GM12874 (cell line): Measurements from ENCODE around the gene CITED2.

Experiments used
- CTCF ChIP-seq: IDR thresholded peaks from 2 replicates; pipeline ENCODE4 v1.5.1; 2011; ENCODE audit warnings: low read depth, mild to moderate bottlenecking, control low read depth, low read length, moderate library complexity; ENCODE audit not compliant: insufficient read depth

CITED2 gene

DNA sequence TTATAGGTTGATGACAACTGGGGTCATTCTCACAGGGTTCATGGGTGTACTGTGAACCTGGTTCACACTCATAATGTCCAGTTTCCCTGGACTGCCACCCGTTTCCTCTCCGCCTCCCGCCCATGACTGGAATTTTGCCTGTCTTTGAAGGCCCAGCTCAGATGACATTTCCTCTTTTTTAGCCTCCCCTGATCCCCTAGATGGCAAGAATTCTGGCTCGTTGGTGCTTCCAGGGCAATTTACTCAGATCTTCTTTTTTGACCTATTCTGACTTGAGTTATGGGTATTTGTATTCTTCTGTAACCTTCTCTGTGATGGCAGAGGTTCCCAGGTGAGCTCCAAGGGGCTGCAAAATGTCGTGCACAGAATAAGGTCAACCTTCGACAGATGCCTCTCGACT is 5.7 kb upstream of the CITED2 start:
- no peak for TF ChIP-seq CTCF

DNA sequence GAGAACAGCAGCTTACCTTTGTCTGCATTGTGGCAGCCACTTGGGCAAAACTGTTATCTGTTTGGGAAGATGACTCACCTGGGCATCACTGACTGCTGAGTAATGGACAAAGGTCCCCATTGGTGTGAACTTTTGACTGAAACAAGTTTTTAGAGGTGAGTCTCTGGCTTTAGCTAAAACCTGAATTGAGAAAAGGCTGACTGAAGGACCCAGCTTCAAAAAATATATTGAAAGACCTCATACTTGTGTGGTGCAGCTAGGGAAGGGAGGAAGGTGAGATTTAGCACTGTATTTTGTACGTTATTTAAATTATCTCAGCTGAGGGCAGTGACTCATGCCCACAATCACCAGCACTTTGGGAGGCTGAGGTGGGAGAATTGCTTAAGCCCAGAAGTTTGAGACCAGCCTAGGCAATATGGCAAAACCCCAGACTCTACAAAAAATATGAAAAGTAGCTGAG is 4.5 kb upstream of the CITED2 start:
- no peak for TF ChIP-seq CTCF

GRCh38 chr6:139378226-139378625 is 3.8 kb upstream of the CITED2 start:
- no peak for TF ChIP-seq CTCF

DNA sequence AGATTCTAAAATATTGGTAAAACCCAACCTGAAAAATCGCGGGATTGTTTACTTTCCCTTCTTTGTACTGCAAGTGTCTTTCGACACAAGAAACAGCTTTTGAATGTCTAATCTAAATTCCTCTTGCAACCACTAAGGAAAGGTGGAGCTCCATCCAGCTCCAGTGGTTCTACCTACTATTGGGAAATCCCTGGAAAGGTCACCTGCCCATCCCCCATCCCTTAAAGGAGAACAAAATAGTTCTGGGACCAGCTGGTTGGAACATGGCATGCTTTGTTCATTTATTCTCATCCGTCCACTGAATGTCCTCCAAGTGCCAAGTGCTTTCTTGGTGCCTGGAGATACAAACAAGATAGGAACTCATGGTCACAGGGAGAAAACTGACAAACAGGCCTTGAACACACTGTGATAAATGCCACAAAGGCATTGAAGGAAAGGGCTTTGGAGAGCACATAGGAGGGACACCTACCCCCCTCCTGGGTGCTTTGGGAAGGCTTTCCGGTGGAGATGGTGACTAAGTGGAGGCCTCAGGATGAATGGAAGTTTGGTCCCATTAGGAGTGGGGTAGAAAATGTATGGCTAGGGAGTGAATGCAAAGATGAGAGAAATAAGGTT is 2.3 kb upstream of the CITED2 start:
- TF ChIP-seq CTCF: no peak

DNA sequence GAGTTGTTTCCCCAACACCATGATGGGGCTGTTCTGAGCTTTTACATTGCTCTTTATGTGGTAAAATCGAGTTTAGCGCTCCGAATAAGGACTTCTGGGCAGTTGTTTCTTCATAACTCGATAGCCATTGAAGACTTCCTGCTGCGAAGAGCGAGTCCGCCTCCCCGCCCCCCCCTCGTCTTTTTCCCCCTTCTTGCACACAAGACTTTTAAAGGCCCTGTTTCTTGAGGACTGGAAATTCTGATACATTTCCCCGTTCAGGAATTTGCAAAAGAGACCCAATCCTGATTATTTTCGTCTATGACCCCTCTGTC is 1.5 kb upstream of the CITED2 start:
- TF ChIP-seq CTCF: no peak

DNA sequence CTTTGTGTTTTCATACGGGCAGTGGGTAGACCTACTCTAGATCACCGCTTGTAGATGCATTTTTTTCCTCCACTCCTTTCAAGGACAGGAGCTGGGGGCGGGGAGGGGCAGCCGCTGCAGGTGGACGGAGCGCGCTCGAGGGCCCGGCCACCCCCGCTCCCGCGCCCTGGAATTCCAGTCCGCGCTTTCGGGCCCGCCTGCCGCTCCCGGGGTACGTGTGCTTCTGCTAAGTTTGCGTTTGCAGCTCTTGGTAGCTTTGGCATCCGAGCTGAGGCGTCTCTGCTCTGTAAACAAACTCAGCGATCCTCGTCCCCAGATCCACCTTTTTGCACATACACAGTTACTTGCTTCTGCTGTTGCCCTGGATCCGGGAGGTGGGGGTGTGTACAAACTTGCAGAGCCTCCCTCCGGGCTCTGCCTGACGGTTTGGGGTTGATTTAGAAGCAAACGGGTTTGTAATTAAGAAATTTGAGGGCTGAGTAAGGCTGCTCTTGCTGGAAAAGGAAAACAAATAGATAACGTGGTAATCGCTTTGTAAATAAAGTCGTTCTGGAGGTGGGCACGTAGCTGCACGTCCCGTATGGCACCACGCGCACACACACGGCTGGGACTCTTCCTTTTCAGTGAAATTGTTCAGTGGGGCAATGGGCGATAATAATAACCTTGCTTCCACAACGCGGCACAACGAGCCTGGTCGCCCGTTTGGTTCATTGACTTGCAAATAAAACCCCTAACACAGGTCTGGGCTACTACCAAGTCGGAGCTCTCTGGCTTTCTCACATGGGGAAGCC is 973 bp upstream of the CITED2 start:
- no peak for TF ChIP-seq CTCF

DNA sequence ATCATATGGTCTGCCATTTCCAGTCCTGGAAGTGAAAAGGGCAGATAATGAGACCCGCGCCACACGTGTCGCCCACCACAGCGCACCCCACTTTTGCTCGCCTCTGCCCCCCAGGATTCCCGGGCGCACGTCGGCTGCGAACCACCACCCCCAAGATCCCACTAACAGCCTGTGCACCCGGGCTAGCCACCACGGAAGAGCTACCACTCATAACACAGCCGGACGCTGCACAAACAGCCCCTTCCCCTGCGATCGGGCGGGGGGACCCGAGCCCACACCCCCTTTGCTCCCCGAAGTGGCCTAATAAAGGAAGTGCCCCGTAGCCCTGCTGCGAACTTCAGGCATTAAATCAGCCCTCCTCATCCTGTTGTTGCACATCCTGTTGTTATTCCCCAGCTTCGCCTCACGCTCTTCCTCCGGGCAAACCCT is 506 bp downstream of the CITED2 start:
- no peak for TF ChIP-seq CTCF
